Coronary artery (tissue), 2 donors: ENCODE measurements around the gene CKS2.

Experiments used
- DNase-seq: peaks from one replicate; pipeline ENCODE4 v3.0.0-alpha.2; 2017; ENCODE audit warnings: low spot score
- H3K27ac ChIP-seq, 2 donors: fragments of 200-600 bp; sonication (generic); one replicate each; pipeline ENCODE4 v1.5.1; 2016 to 2019
- H3K4me3 ChIP-seq: fragments of 200-600 bp; sonication (generic); 2 replicates; pipeline ENCODE4 v1.5.1; 2016; ENCODE audit warnings: mild to moderate bottlenecking, moderate library complexity
- CTCF ChIP-seq: fragments of 200-600 bp; sonication (generic); IDR thresholded peaks from one replicate; pipeline ENCODE4 v1.5.1; 2019; ENCODE audit warnings: antibody characterized with exemption

CKS2 gene

GRCh38 chr9:89365532-89365912 lies 54.5 kb downstream of the CKS2 start:
- Histone ChIP-seq H3K4me3 (no peak overlapping the region), H3K27ac (no peak overlapping the region)
- no peak for TF ChIP-seq CTCF
- DNase-seq, result no peak
